Gastrocnemius medialis (tissue), 4 donors: ENCODE results near the gene L3MBTL2.

Experiments used
- POLR2A ChIP-seq, 2 donors: fragments of 450-650 bp; IDR thresholded peaks; one replicate each; pipeline ENCODE4 v1.6.1; 2017; ENCODE audit warnings: antibody characterized with exemption in 2 of 2, mild to moderate bottlenecking in 2 of 2, moderate library complexity in 2 of 2
- TF ChIP-seq, protein P1 (sequence below), 5 experiments: fragments of 450-650 bp in 3 of 5; fragments of 200-600 bp in 2 of 5; sonication (generic) in 2 of 5; IDR thresholded peaks in 4 of 5; conservative IDR thresholded peaks in 1 of 5; 1 replicate in 4 of 5; 2 replicates in 1 of 5; pipeline ENCODE4 v1.5.1; 2016 to 2019; ENCODE audit warnings: antibody characterized with exemption in 5 of 5, mild to moderate bottlenecking in 3 of 5, moderate library complexity in 3 of 5

DNA sequence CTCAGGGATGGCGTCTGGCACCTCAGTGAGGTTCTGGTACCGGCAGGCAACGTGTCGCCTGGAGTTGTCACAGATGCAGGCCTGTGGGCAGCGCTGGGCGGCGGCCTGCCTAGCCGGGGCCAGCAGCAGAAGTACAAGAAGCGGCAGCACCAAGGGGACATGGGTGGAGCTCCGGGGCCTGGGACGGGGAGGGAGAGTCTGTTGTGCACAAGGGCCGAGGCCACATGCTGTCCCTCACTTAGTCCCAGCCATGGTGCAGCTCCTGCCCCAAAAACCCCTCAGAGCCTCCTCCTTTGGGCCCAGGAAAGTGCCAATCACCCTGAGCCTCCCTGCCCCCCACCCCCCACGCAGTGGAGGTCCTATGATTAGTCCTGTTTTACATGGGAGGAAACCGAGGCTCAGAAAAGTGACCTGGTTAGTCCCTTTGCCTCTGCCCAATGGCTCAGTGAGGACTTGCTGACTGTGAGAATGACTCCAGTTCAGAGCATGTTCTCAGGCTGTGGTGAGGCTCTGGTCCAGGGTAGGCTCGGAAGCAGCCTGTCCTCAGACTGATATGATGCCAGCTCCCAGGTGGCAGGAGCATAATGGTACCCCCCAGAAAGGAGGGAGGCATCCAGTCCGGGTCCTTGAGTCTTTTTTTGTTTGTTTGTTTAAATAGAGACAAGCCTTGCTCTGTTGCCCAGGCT, 34.5 kb downstream of the L3MBTL2 start:
- TF ChIP-seq, protein P1, sequence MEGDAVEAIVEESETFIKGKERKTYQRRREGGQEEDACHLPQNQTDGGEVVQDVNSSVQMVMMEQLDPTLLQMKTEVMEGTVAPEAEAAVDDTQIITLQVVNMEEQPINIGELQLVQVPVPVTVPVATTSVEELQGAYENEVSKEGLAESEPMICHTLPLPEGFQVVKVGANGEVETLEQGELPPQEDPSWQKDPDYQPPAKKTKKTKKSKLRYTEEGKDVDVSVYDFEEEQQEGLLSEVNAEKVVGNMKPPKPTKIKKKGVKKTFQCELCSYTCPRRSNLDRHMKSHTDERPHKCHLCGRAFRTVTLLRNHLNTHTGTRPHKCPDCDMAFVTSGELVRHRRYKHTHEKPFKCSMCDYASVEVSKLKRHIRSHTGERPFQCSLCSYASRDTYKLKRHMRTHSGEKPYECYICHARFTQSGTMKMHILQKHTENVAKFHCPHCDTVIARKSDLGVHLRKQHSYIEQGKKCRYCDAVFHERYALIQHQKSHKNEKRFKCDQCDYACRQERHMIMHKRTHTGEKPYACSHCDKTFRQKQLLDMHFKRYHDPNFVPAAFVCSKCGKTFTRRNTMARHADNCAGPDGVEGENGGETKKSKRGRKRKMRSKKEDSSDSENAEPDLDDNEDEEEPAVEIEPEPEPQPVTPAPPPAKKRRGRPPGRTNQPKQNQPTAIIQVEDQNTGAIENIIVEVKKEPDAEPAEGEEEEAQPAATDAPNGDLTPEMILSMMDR (IDR thresholded peaks at IDR 0.05 in 4 of 5, conservative IDR thresholded peaks at IDR 0.05 in 1 of 5) = no peak
- TF ChIP-seq POLR2A (IDR thresholded peaks at IDR 0.05) = no peak
